Fibroblast of gingiva (primary cell): Measurements from ENCODE around the gene SLC9C1.

Source experiments
- DNase-seq: peaks from one replicate; pipeline ENCODE4 v3.0.0-alpha.2; 2011; ENCODE audit warnings: low read depth

The SLC9C1 gene

GRCh38 chr3:112293368-112294321, at the start of gene SLC9C1:
Gene SLC9C1 (minus strand): TSS chr3:112294216. CDS start chr3:112286791, 7,425 bp downstream.
- peak; percentile 90 for DNase-seq

- DNase-seq = no peak
These were observed 47.4 kb upstream of the SLC9C1 start for GRCh38 chr3:112341386-112341785.

GRCh38 chr3:112339609-112340008, 45.6 kb upstream of the SLC9C1 start:
- no peak for DNase-seq

- DNase-seq = no peak
These were observed 45.1 kb upstream of the SLC9C1 start for GRCh38 chr3:112339134-112339533.

GRCh38 chr3:112338727-112339056, 44.7 kb upstream of the SLC9C1 start:
- no peak for DNase-seq

- DNase-seq = no peak
These were observed 44.2 kb upstream of the SLC9C1 start for GRCh38 chr3:112338021-112338726.

- DNase-seq = no peak
These were observed 41.4 kb upstream of the SLC9C1 start for GRCh38 chr3:112335434-112335781.

- no peak for DNase-seq
These were observed 40.8 kb upstream of the SLC9C1 start for GRCh38 chr3:112334691-112335433.

- DNase-seq = no peak
These were observed 39.6 kb upstream of the SLC9C1 start for GRCh38 chr3:112333381-112334317.

GRCh38 chr3:112333002-112333380, 39.0 kb upstream of the SLC9C1 start, which contains the start of gene CD200:
Gene CD200 (plus strand): TSS chr3:112333156. CDS start chr3:112333213, 57 bp downstream.
- DNase-seq = no peak

GRCh38 chr3:112331851-112332250, 37.8 kb upstream of the SLC9C1 start:
- DNase-seq = no peak

- DNase-seq = peak; percentile 47
These were observed 33.4 kb upstream of the SLC9C1 start for GRCh38 chr3:112327371-112327951.

- DNase-seq = no peak
These were observed 28.0 kb upstream of the SLC9C1 start for GRCh38 chr3:112321867-112322652.

- no peak for DNase-seq
These were observed 26.7 kb upstream of the SLC9C1 start for GRCh38 chr3:112320691-112321090.

- DNase-seq = no peak
These were observed 25.7 kb upstream of the SLC9C1 start for GRCh38 chr3:112319516-112320276.

- DNase-seq = no peak
These were observed 21.8 kb upstream of the SLC9C1 start for GRCh38 chr3:112315791-112316190.

- DNase-seq = no peak
These were observed 20.6 kb upstream of the SLC9C1 start for GRCh38 chr3:112314649-112315048.

GRCh38 chr3:112308151-112308911, 14.3 kb upstream of the SLC9C1 start:
- peak; percentile 46 for DNase-seq

GRCh38 chr3:112307557-112307956, 13.5 kb upstream of the SLC9C1 start:
- no peak for DNase-seq
